ENCODE data around the gene BNC2.

- TF ChIP-seq CTCF (IDR thresholded peaks at IDR 0.05) (no peak), POLR2AphosphoS5 (IDR thresholded peaks at IDR 0.05; ENCODE audit: low read depth, low read length) (no peak)
Measured at GRCh38 chr9:16597136-16597535, 273.3 kb downstream of the BNC2 start.

Data from Panc1 (cell line).